ENCODE data around the gene PODXL2.

- no peak for TF ChIP-seq CTCF (IDR thresholded peaks at IDR 0.05)
- no peak for TF ChIP-seq EZH2 (IDR thresholded peaks at IDR 0.05; ENCODE audit: borderline replicate concordance, insufficient read depth, low read depth, low read length, poor library complexity, severe bottlenecking)
Measured at GRCh38 chr3:127613406-127613805, 15.6 kb upstream of the PODXL2 start.

Data from B cell (primary cell).